Measurements from ENCODE around the gene NRG2.

GRCh38 chr5:140010798-140011197 lies 32.3 kb downstream of the NRG2 start:
- TF ChIP-seq BACH2 (CRISPR knock-in tag; IDR thresholded peaks at IDR 0.05; ENCODE audit: borderline replicate concordance) (no peak), TSHZ2 (CRISPR knock-in tag; IDR thresholded peaks at IDR 0.05) (no peak), GLIS3 (CRISPR knock-in tag; IDR thresholded peaks at IDR 0.05) (no peak), TOX (CRISPR knock-in tag; IDR thresholded peaks at IDR 0.05; ENCODE audit: borderline replicate concordance) (no peak), CREB5 (CRISPR knock-in tag; IDR thresholded peaks at IDR 0.05; ENCODE audit: low read depth) (no peak), RARB (CRISPR knock-in tag; IDR thresholded peaks at IDR 0.05) (no peak), ZFP30 (CRISPR knock-in tag; IDR thresholded peaks at IDR 0.05) (no peak), SNAI2 (CRISPR knock-in tag; IDR thresholded peaks at IDR 0.05) (no peak)
